ENCODE results near the gene ARL6.

Gene ARL6, protein sequence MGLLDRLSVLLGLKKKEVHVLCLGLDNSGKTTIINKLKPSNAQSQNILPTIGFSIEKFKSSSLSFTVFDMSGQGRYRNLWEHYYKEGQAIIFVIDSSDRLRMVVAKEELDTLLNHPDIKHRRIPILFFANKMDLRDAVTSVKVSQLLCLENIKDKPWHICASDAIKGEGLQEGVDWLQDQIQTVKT

DNA sequence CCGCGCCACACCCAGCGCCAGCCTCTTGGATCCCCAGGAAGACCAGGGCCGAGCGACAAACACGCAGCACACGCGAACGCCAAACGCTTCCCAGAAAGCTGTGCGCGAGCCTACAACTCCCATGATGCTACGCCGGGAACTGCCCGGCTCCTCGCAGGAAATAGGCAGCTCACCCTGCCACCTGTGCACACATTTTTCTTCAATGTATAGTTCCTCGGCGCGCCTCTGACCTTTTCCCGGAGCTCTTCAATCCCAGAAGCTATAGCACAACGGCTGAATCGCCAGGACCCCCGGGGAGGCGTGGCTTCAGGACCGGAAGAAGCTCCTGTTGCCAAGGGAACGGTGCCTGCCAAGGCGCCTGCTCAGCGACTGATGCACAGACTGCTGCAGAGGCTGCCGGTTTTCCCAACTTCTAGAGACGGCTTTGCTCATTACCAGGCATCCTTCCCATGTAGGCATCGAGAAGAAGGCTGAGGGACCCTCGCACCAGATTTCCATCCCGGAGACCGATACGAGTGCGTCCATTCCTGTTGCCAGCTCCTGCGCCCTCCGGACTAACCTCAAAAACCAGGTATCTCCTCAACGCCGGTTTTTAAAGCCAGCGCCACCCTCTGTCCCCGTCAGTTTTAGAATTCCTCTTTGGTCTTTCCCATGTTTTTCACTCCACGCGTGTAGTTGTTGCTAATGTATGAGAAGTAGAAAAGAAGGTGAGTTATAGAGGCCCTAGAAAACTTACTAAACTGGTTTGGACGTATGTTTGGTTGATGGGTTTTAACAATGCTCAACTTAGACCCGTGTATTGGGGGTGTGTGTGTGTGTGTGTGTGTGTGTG, at the start of gene ARL6:
Gene ARL6 (plus strand): TSS at position 352 of the 832 bp plus-strand sequence. CDS start 3,350 bp downstream, outside the sequence.
- Histone ChIP-seq H3K4me1 (ENCODE audit: control insufficient read depth, insufficient read depth, low read length) (peaks cover 2% of the 10 kb centered on the region), H3K9ac (ENCODE audit: low read depth, low read length) (peak within 1 kb of the TSS; percentile 50), H3K4me3 (ENCODE audit: low read depth, low read length) (peak within 1 kb of the TSS; percentile 99), H3K27me3 (ENCODE audit: control insufficient read depth, insufficient read depth, low read length) (no peaks in the 10 kb centered on the region), H3K9me3 (ENCODE audit: control insufficient read depth, insufficient read depth, low read length) (no peaks in the 10 kb centered on the region), H3K36me3 (ENCODE audit: control insufficient read depth, insufficient read depth, low read length) (no peaks in the 10 kb centered on the region)

DNA sequence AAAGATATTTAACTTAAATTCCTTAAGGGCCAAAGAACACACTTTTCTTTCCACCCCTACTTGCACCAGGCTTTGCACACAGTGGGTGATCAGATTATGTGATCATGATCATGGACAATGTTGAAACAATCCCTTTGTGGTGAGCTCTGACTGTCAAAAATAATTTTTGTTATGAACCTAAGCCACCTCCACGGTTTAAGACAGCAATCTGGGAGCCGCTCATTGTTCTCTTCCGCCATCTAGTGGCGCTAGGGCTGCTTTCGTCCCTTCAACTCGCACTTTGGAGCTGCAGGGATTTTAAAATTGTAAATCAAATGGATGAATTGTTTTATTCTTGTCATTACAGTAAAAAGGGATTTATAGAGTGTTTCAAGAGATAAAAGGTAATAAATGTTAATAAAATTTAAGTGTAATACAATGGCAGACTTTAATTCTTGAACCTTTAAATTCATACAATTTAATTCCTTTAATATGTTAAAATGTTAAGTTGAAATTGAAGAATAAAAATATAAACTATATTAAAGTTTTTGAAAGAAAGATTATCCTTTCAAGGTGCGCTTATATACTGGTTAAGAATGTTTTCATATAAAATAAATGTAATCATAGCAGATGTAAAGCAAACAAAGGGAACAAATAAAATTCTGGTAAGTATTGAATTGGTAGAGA, 45.3 kb upstream of the ARL6 start:
- H3K4me1 ChIP-seq (ENCODE audit: control insufficient read depth, insufficient read depth, low read length), result peaks cover 3% of the 10 kb centered on the region
- no peaks in the 10 kb centered on the region for H3K9me3 ChIP-seq (ENCODE audit: control insufficient read depth, insufficient read depth, low read length)
- no peak overlapping the region for H3K9ac ChIP-seq (ENCODE audit: low read depth, low read length)
- H3K36me3 ChIP-seq (ENCODE audit: control insufficient read depth, insufficient read depth, low read length), result no peaks in the 10 kb centered on the region
- H3K27me3 ChIP-seq (ENCODE audit: control insufficient read depth, insufficient read depth, low read length), result no peaks in the 10 kb centered on the region
- H3K4me3 ChIP-seq (ENCODE audit: low read depth, low read length), result no peak overlapping the region

DNA sequence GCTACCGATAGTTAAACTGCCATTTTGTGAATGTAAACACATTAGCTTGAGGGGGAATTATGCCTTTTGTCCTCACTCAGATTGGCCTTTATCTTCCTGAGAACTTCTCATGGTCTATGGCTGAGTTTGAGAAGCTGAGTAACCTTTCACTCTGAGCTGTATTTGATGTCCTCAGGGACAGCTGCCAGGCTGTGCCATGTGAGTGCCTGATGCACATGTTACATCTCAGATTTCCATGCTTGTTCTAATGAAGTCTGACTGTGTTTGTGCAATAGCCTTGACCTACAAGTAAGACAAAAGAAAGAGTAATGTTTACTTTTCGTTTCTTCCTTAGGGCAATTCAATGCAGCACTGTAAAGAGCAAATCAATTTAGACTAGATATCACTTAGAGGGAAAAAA, 44.1 kb upstream of the ARL6 start:
- H3K27me3 ChIP-seq (ENCODE audit: control insufficient read depth, insufficient read depth, low read length), result no peaks in the 10 kb centered on the region
- H3K9ac ChIP-seq (ENCODE audit: low read depth, low read length), result no peak overlapping the region
- H3K4me3 ChIP-seq (ENCODE audit: low read depth, low read length), result no peak overlapping the region
- peaks cover 3% of the 10 kb centered on the region for H3K4me1 ChIP-seq (ENCODE audit: control insufficient read depth, insufficient read depth, low read length)
- no peaks in the 10 kb centered on the region for H3K9me3 ChIP-seq (ENCODE audit: control insufficient read depth, insufficient read depth, low read length)
- no peaks in the 10 kb centered on the region for H3K36me3 ChIP-seq (ENCODE audit: control insufficient read depth, insufficient read depth, low read length)

DNA sequence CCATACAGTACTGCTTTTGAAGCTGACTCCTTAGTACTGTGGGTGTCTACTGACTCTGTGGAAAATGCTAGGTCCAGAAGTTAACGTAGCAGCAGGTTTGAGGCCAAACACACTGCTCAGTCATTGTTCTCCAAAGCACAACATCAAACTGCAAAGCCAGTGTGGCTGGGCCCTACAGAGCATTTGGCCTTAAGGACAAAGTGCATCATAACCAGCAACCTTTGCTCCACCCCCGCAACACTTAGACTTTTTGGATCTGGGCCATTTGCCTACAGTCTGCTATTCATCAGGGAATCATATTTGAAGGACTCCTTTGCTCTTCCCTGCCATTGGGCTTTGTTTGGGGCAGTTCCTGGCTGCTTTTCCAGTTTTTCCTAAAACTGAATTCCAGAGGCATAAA, 43.1 kb upstream of the ARL6 start:
- no peaks in the 10 kb centered on the region for H3K9me3 ChIP-seq (ENCODE audit: control insufficient read depth, insufficient read depth, low read length)
- peaks cover 3% of the 10 kb centered on the region for H3K4me1 ChIP-seq (ENCODE audit: control insufficient read depth, insufficient read depth, low read length)
- no peaks in the 10 kb centered on the region for H3K36me3 ChIP-seq (ENCODE audit: control insufficient read depth, insufficient read depth, low read length)
- no peaks in the 10 kb centered on the region for H3K27me3 ChIP-seq (ENCODE audit: control insufficient read depth, insufficient read depth, low read length)
- no peak overlapping the region for H3K4me3 ChIP-seq (ENCODE audit: low read depth, low read length)
- no peak overlapping the region for H3K9ac ChIP-seq (ENCODE audit: low read depth, low read length)

DNA sequence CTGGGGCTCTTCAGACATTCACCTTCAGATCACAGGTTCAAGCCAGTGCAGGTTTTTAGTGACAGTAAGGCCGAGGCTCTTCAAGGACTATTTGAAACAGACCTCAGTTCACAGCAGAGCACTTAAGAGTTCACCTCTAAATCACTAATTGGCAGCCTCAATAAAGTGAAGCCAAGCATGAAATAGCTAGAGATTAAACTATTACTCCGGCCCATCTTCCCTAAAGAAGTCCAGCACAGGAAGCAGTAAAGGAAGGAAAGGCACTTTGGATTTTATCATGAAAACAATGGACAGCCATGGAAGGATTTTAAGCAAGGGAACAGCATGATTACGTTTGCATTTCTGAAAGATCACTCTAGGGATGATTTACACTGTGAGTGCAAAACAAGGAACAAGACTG, 27.6 kb upstream of the ARL6 start:
- H3K36me3 ChIP-seq (ENCODE audit: control insufficient read depth, insufficient read depth, low read length), result no peaks in the 10 kb centered on the region
- H3K9me3 ChIP-seq (ENCODE audit: control insufficient read depth, insufficient read depth, low read length), result no peaks in the 10 kb centered on the region
- no peak overlapping the region for H3K4me3 ChIP-seq (ENCODE audit: low read depth, low read length)
- no peak overlapping the region for H3K9ac ChIP-seq (ENCODE audit: low read depth, low read length)
- H3K27me3 ChIP-seq (ENCODE audit: control insufficient read depth, insufficient read depth, low read length), result no peaks in the 10 kb centered on the region
- no peaks in the 10 kb centered on the region for H3K4me1 ChIP-seq (ENCODE audit: control insufficient read depth, insufficient read depth, low read length)

DNA sequence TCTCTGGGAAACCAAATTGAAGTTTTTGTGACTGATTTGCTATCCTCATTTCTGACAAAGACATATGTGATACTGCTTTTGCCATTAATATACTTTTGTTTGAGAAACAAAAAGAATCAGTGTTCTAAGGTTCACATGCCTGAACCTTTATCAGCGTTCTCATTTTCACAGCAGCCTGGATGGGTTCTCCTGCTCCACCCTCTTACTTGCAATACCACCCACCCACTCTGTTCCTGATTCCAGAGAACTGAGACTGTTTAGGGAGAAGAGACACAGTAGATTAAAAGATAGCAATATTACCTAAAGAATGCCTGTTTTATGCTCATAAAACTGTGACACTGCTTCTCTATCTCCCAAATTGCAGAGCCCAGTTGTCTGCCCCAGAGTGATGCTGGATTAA, 25.8 kb upstream of the ARL6 start:
- Histone ChIP-seq H3K4me3 (ENCODE audit: low read depth, low read length) (no peak overlapping the region), H3K27me3 (ENCODE audit: control insufficient read depth, insufficient read depth, low read length) (no peaks in the 10 kb centered on the region), H3K4me1 (ENCODE audit: control insufficient read depth, insufficient read depth, low read length) (no peaks in the 10 kb centered on the region), H3K9ac (ENCODE audit: low read depth, low read length) (no peak overlapping the region), H3K9me3 (ENCODE audit: control insufficient read depth, insufficient read depth, low read length) (no peaks in the 10 kb centered on the region), H3K36me3 (ENCODE audit: control insufficient read depth, insufficient read depth, low read length) (no peaks in the 10 kb centered on the region)

DNA sequence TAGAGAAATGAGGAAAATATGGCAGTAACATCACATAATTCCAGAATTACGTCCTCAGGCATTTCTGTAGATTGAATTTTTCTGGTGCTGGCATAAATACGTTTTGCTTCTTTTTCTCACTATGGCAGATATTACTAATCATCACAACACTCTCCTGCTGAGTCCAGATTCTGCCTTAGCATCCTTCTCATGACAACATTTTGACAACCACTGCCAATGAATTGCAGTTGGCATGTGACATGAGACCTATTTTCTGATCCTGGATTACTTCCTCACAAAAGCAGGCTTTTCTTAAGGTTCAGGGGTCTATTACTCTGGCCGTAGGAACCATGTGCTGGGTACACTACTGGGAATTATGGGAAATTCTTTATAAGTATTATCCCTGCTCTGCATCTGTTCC, 22.5 kb upstream of the ARL6 start:
- no peaks in the 10 kb centered on the region for H3K4me1 ChIP-seq (ENCODE audit: control insufficient read depth, insufficient read depth, low read length)
- no peaks in the 10 kb centered on the region for H3K36me3 ChIP-seq (ENCODE audit: control insufficient read depth, insufficient read depth, low read length)
- no peak overlapping the region for H3K4me3 ChIP-seq (ENCODE audit: low read depth, low read length)
- H3K9ac ChIP-seq (ENCODE audit: low read depth, low read length), result no peak overlapping the region
- no peaks in the 10 kb centered on the region for H3K27me3 ChIP-seq (ENCODE audit: control insufficient read depth, insufficient read depth, low read length)
- no peaks in the 10 kb centered on the region for H3K9me3 ChIP-seq (ENCODE audit: control insufficient read depth, insufficient read depth, low read length)

DNA sequence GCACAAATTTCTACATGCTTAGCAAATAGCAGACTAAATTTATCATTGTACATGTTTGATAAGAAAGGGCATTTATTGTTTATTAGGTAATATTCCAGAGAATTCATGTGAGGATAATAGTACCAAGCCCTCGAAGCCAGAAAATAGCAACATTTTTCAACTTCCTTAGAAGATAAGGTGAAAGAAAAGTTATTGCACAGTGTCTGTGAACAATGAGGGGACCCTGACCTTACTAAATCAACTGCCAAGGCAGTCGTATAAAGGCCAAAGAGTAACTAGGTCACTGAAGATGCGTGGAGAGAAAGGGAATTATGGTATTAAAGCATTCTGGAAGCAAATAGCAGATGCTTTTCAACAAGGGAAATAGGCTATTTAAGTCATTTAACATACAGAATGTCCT, 20.3 kb upstream of the ARL6 start:
- Histone ChIP-seq H3K4me1 (ENCODE audit: control insufficient read depth, insufficient read depth, low read length) (no peaks in the 10 kb centered on the region), H3K4me3 (ENCODE audit: low read depth, low read length) (no peak overlapping the region), H3K9me3 (ENCODE audit: control insufficient read depth, insufficient read depth, low read length) (no peaks in the 10 kb centered on the region), H3K27me3 (ENCODE audit: control insufficient read depth, insufficient read depth, low read length) (no peaks in the 10 kb centered on the region), H3K9ac (ENCODE audit: low read depth, low read length) (no peak overlapping the region), H3K36me3 (ENCODE audit: control insufficient read depth, insufficient read depth, low read length) (no peaks in the 10 kb centered on the region)

DNA sequence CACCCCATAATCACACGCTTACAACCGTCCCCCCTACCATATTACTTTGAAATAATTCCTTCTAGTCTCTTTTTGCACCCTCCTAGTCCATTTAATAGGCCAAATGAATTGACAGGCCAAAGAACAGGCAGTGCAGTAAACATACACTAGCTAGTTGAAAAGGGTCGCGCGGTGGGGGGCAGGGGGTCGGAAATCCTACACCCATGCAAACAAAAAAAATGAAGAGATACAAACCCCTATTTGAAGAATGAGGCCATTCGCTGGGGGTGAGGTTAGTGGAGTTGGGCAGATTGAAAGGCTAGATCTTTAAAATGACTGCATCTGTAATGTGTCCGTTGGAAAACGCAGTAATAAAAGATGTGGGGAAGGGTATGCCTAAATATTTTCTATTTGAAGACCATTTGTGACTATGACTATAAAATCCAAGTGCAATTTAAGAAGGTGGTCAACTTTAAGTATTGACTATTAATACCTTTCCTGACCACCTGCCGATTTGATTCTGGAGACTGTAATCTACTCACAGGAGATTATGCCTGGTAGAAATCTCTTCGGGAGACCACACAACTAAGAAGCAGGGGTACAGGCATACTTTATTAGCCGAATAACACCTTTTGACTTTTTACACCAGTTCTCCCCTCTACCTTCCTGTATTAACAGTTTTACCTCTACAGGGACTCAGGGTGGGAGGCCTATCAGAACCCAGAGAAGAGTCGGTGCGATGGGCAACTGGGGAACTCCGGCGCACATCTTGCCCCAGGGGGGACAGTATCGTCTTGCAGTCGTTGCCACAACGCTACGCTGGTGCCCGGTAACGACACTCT, 762 bp upstream of the ARL6 start:
- H3K9ac ChIP-seq (ENCODE audit: low read depth, low read length), result peak overlapping the region; percentile 50
- peaks cover 2% of the 10 kb centered on the region for H3K4me1 ChIP-seq (ENCODE audit: control insufficient read depth, insufficient read depth, low read length)

DNA sequence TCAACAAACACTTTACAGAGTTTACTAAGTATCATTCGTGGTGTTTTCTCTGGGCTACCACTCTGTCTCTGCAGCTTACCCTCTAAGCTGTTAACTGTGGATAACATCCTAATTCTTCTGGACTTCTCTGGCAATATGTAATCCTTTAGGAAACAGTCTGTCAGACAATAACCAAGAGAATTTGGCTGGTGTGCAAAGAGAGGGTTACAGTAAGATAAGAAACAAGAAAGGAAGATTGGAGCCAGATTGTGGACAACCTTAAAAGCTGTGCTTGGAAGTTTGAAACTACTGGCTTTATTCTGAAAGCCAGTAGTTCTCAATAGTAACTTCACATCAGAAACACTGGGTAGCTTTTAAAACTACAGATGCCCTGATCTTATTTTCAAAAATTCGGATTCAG, 778 bp downstream of the ARL6 start:
- H3K4me3 ChIP-seq (ENCODE audit: low read depth, low read length), result peak overlapping the region; percentile 99
- H3K9me3 ChIP-seq (ENCODE audit: control insufficient read depth, insufficient read depth, low read length), result no peaks in the 10 kb centered on the region
- no peaks in the 10 kb centered on the region for H3K27me3 ChIP-seq (ENCODE audit: control insufficient read depth, insufficient read depth, low read length)
- no peaks in the 10 kb centered on the region for H3K36me3 ChIP-seq (ENCODE audit: control insufficient read depth, insufficient read depth, low read length)
- H3K9ac ChIP-seq (ENCODE audit: low read depth, low read length), result peak overlapping the region; percentile 30
- peaks cover 2% of the 10 kb centered on the region for H3K4me1 ChIP-seq (ENCODE audit: control insufficient read depth, insufficient read depth, low read length)

More for the DNA sequence above, 762 bp upstream of the ARL6 start:
- Histone ChIP-seq H3K4me3 (ENCODE audit: low read depth, low read length) (peak overlapping the region; percentile 99), H3K9me3 (ENCODE audit: control insufficient read depth, insufficient read depth, low read length) (no peaks in the 10 kb centered on the region), H3K36me3 (ENCODE audit: control insufficient read depth, insufficient read depth, low read length) (no peaks in the 10 kb centered on the region), H3K27me3 (ENCODE audit: control insufficient read depth, insufficient read depth, low read length) (no peaks in the 10 kb centered on the region)

DNA sequence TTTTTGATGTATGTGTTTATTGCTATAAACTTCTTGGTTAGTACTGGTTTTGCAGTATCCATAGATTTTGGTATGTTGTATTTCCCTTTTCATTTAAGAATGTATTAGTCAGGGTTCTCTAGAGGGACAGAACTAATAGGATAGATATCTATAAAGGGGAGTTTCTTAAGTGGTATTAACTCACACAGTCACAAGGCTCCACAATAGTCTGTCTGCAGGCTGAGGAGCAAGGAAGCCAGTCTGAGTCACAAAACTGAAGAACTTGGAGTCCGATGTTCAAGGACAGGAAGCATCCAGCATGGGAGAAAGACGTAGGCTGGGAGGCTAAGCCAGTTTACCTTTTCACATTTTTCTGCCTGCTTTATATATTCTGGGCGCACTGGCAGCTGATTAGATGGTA, 8.4 kb downstream of the ARL6 start:
- no peak overlapping the region for H3K4me3 ChIP-seq (ENCODE audit: low read depth, low read length)
- no peaks in the 10 kb centered on the region for H3K36me3 ChIP-seq (ENCODE audit: control insufficient read depth, insufficient read depth, low read length)
- H3K9ac ChIP-seq (ENCODE audit: low read depth, low read length), result no peak overlapping the region
- H3K27me3 ChIP-seq (ENCODE audit: control insufficient read depth, insufficient read depth, low read length), result no peaks in the 10 kb centered on the region
- H3K9me3 ChIP-seq (ENCODE audit: control insufficient read depth, insufficient read depth, low read length), result no peaks in the 10 kb centered on the region
- H3K4me1 ChIP-seq (ENCODE audit: control insufficient read depth, insufficient read depth, low read length), result no peaks in the 10 kb centered on the region

Data from iPS-15b (cell line).